ENCODE results near the gene TOMM40. TPM values are rescaled to one million over a fixed set of nuclear protein-coding genes. Genes with fewer than 3 reads are reported as not detected.

The TOMM40 gene
- total and polyA plus RNA-seq, 2 of the 13 experiments (the other 11 are each of a cell fraction or from before 2014, with no cell fraction given), result 72.0 to 110 TPM

GRCh38 chr19:44867578-44867977 lies 23.5 kb upstream of the TOMM40 start (continued):
- no peak for TF ChIP-seq ZNF639 (CRISPR knock-in tag; conservative IDR thresholded peaks at IDR 0.05)
- peak; percentile 62 for TF ChIP-seq ZNF687 (CRISPR knock-in tag; IDR thresholded peaks at IDR 0.05)
- TF ChIP-seq ZNF770 (CRISPR knock-in tag; IDR thresholded peaks at IDR 0.05), result peak; percentile 64; the same call in 1 of the 2 replicates
- TF ChIP-seq HNF4A (CRISPR knock-in tag; IDR thresholded peaks at IDR 0.05), result peak; percentile 25; the same call in 1 of the 2 replicates
- no peak for TF ChIP-seq PHF21A (CRISPR knock-in tag; IDR thresholded peaks at IDR 0.05)
- no peak for TF ChIP-seq TOPORS (CRISPR knock-in tag; IDR thresholded peaks at IDR 0.05)
- no peak for TF ChIP-seq CERS6 (CRISPR knock-in tag; IDR thresholded peaks at IDR 0.05)
- no peak for TF ChIP-seq RAD21 (CRISPR knock-in tag; IDR thresholded peaks at IDR 0.05)
- TF ChIP-seq ZNF101 (CRISPR knock-in tag; IDR thresholded peaks at IDR 0.05; ENCODE audit: borderline replicate concordance, low read depth), result no peak
- no peak for TF ChIP-seq ZGPAT (CRISPR knock-in tag; IDR thresholded peaks at IDR 0.05)
- TF ChIP-seq ZNF615 (CRISPR knock-in tag; IDR thresholded peaks at IDR 0.05; ENCODE audit: borderline replicate concordance), result no peak
- TF ChIP-seq ZNF180 (CRISPR knock-in tag; IDR thresholded peaks at IDR 0.05; ENCODE audit: borderline replicate concordance, low read depth), result no peak
- no peak for TF ChIP-seq SMAD3 (CRISPR knock-in tag; IDR thresholded peaks at IDR 0.05)
- no peak for TF ChIP-seq KMT2B (CRISPR knock-in tag; IDR thresholded peaks at IDR 0.05)
- no peak for TF ChIP-seq ZNF850 (CRISPR knock-in tag; conservative IDR thresholded peaks at IDR 0.05)
- no peak for TF ChIP-seq ELF4 (CRISPR knock-in tag; IDR thresholded peaks at IDR 0.05; ENCODE audit: borderline replicate concordance)
- peak; percentile 63 for TF ChIP-seq ZNF7 (CRISPR knock-in tag; IDR thresholded peaks at IDR 0.05)
- no peak for TF ChIP-seq REPIN1 (CRISPR knock-in tag; IDR thresholded peaks at IDR 0.05; ENCODE audit: borderline replicate concordance, low read depth)
- TF ChIP-seq MBNL3 (CRISPR knock-in tag; conservative IDR thresholded peaks at IDR 0.05), result no peak
- no peak for TF ChIP-seq PREB (CRISPR knock-in tag; IDR thresholded peaks at IDR 0.05)

All from HepG2 (cell line).